COLO829 (cell line): ENCODE data around the gene FHIT.

ENCODE experiments used
- DNase-seq: peaks from one replicate; pipeline ENCODE4 v3.0.0; 2012; ENCODE audit warnings: low spot score

Gene FHIT

GRCh38 chr3:61169621-61170251, 81.5 kb downstream of the FHIT start:
- DNase-seq = no peak

GRCh38 chr3:61168286-61168685, 83.0 kb downstream of the FHIT start:
- no peak for DNase-seq

- no peak for DNase-seq
Measured at GRCh38 chr3:61162965-61163364, 88.3 kb downstream of the FHIT start.

GRCh38 chr3:61158667-61159066, 92.6 kb downstream of the FHIT start:
- no peak for DNase-seq

GRCh38 chr3:61158216-61158615, 93.0 kb downstream of the FHIT start:
- DNase-seq = no peak

GRCh38 chr3:61157414-61157813, 93.8 kb downstream of the FHIT start:
- DNase-seq = no peak

GRCh38 chr3:61155701-61156292, 95.5 kb downstream of the FHIT start:
- DNase-seq = no peak

- no peak for DNase-seq
Measured at GRCh38 chr3:61154457-61155198, 96.6 kb downstream of the FHIT start.

- no peak for DNase-seq
Measured at GRCh38 chr3:61152071-61152470, 99.2 kb downstream of the FHIT start.

GRCh38 chr3:61149236-61149635, 102.0 kb downstream of the FHIT start:
- DNase-seq = no peak

GRCh38 chr3:61146010-61146890, 105.0 kb downstream of the FHIT start:
- no peak for DNase-seq

GRCh38 chr3:61141697-61142096, 109.6 kb downstream of the FHIT start:
- no peak for DNase-seq

- no peak for DNase-seq
Measured at GRCh38 chr3:61141227-61141626, 110.0 kb downstream of the FHIT start.

- DNase-seq = no peak
Measured at GRCh38 chr3:61139686-61140085, 111.6 kb downstream of the FHIT start.

GRCh38 chr3:61138401-61138800, 112.9 kb downstream of the FHIT start:
- no peak for DNase-seq

- DNase-seq = no peak
Measured at GRCh38 chr3:61136191-61136590, 115.1 kb downstream of the FHIT start.

- DNase-seq = no peak
Measured at GRCh38 chr3:61134532-61134931, 116.7 kb downstream of the FHIT start.

GRCh38 chr3:61132062-61132461, 119.2 kb downstream of the FHIT start:
- DNase-seq = no peak

GRCh38 chr3:61118830-61119229, 132.4 kb downstream of the FHIT start:
- DNase-seq = no peak

GRCh38 chr3:61117045-61117898, 134.0 kb downstream of the FHIT start:
- no peak for DNase-seq

GRCh38 chr3:61114316-61114953, 136.8 kb downstream of the FHIT start:
- no peak for DNase-seq
